Endothelial cell of umbilical vein (primary cell): ENCODE data around the gene PGP. TPM values are rescaled to one million over a fixed set of nuclear protein-coding genes. Genes with fewer than 3 reads are reported as not detected.

Experiments used
- BruUV-seq: library from RNA; stranded (reverse); fragments of 400-500 nt; replicated peaks from 2 replicates; lab custom pipeline; 2021; lab: Mats Ljungman, UMichigan
- CTCF ChIA-PET: fragments of 300-600, 350-600 bp; sonication (Branson Sonifier 250); formaldehyde crosslinking; loops from one replicate; lab custom pipeline; 2021; ENCODE audit warnings: antibody characterized with exemption, inconsistent platforms; lab: Charles Lee
- POLR2A ChIA-PET: fragments of 300-600, 350-600 bp; sonication (Branson Sonifier 250); formaldehyde crosslinking; loops from one replicate; lab custom pipeline; 2021; ENCODE audit warnings: antibody characterized with exemption, inconsistent platforms; lab: Charles Lee
- DNase-seq: peaks from one replicate; pipeline ENCODE4 v3.0.0-alpha.2; 2011; ENCODE audit warnings: low read depth, low spot score
- FAIRE-seq: peaks from 2 replicates; lab custom pipeline; 2011; peaks lifted over from hg19 to GRCh38; lab: Jason Lieb, UNC
- H2AFZ ChIP-seq: 2 replicates; pipeline ENCODE4 v1.6.0; 2012; ENCODE audit warnings: low read depth, low read length, control low read depth, inconsistent platforms
- H3K27ac ChIP-seq: 2 replicates; pipeline ENCODE4 v1.5.1; 2011; ENCODE audit warnings: low read depth, mild to moderate bottlenecking, control low read depth, low read length, moderate library complexity; ENCODE audit not compliant: insufficient read depth
- H3K27me3 ChIP-seq, 2 experiments: 2 replicates each; pipeline versions ENCODE4 v1.6.0 to v1.6.1; 2011; ENCODE audit warnings: low read length in 2 of 2, mixed read lengths in 1 of 2; ENCODE audit not compliant: control insufficient read depth in 2 of 2, insufficient read depth in 2 of 2
- H3K36me3 ChIP-seq, 2 experiments: 2 replicates in 1 of 2; 3 replicates in 1 of 2; pipeline ENCODE4 v1.5.1; 2011; ENCODE audit warnings: low read length in 2 of 2, mild to moderate bottlenecking in 1 of 2, moderate library complexity in 1 of 2; ENCODE audit not compliant: control insufficient read depth in 2 of 2, insufficient read depth in 2 of 2; ENCODE audit errors: extremely low read depth in 1 of 2
- H3K4me1 ChIP-seq: 3 replicates; pipeline ENCODE4 v1.5.1; 2011; ENCODE audit warnings: mild to moderate bottlenecking, low read length; ENCODE audit not compliant: control insufficient read depth, insufficient read depth; ENCODE audit errors: extremely low read depth
- H3K4me2 ChIP-seq: 2 replicates; pipeline ENCODE4 v1.6.1; 2011; ENCODE audit warnings: low read length, control low read depth, mixed read lengths; ENCODE audit not compliant: insufficient read depth
- H3K4me3 ChIP-seq, 3 experiments: fragments of 200-600 bp in 1 of 3; sonication (generic), shearing (Covaris generic) in 1 of 3; replicated peaks in 1 of 3; 2 replicates each; pipeline ENCODE4 v1.5.1; 2011 to 2016; ENCODE audit warnings: control low read depth in 3 of 3, low read length in 3 of 3, mild to moderate bottlenecking in 2 of 3, inconsistent platforms in 1 of 3, low read depth in 1 of 3, moderate library complexity in 1 of 3; ENCODE audit not compliant: insufficient read depth in 1 of 3
- H3K79me2 ChIP-seq: 2 replicates; pipeline ENCODE4 v1.6.0; 2012; ENCODE audit warnings: low read length, inconsistent platforms; ENCODE audit not compliant: control insufficient read depth, insufficient read depth
- H3K9ac ChIP-seq: replicated peaks from 2 replicates; pipeline ENCODE3; 2011; ENCODE audit warnings: low read length, control low read depth; ENCODE audit not compliant: insufficient read depth; ENCODE audit errors: extremely low read depth
- H3K9me1 ChIP-seq: replicated peaks from 3 replicates; pipeline ENCODE4 v1.6.0; 2011; ENCODE audit warnings: mild to moderate bottlenecking, low read length; ENCODE audit not compliant: control insufficient read depth, insufficient read depth; ENCODE audit errors: extremely low read depth
- H3K9me3 ChIP-seq: replicated peaks from 2 replicates; pipeline ENCODE4 v1.5.1; 2012; ENCODE audit warnings: low read length, inconsistent platforms; ENCODE audit not compliant: control insufficient read depth, insufficient read depth
- H4K20me1 ChIP-seq: replicated peaks from 2 replicates; pipeline ENCODE3; 2011; ENCODE audit warnings: mild to moderate bottlenecking, low read length; ENCODE audit not compliant: control insufficient read depth, insufficient read depth; ENCODE audit errors: extremely low read depth
- EZH2 ChIP-seq: IDR thresholded peaks from 2 replicates; pipeline ENCODE4 v1.6.1; 2012; ENCODE audit warnings: borderline replicate concordance, low read depth, mild to moderate bottlenecking, moderate library complexity, low read length, inconsistent platforms; ENCODE audit not compliant: severe bottlenecking
- GATA2 ChIP-seq: IDR thresholded peaks from 2 replicates; pipeline ENCODE4 v1.7.0; 2011; ENCODE audit warnings: low read depth, mild to moderate bottlenecking, moderate library complexity, mixed read lengths, low read length; ENCODE audit not compliant: insufficient read length, insufficient read depth
- MYC ChIP-seq: IDR thresholded peaks from one replicate; pipeline ENCODE4 v1.6.1; 2011; ENCODE audit warnings: mild to moderate bottlenecking, low read depth, low read length
- dilution Hi-C: fragments of 300-500 bp; cut with MboI; formaldehyde crosslinking; loops from one replicate; pipeline ENCODE4 v1.15.0; 2019; ENCODE audit warnings: low sequenced_read_pairs; ENCODE audit not compliant: extremely low pct_ligation_motif_present
- intact Hi-C: fragments of 100-400 bp; cut with micrococcal nuclease; formaldehyde crosslinking; loops from one replicate; pipeline ENCODE4 v1.10.0; 2022
- polyA plus RNA-seq, 4 experiments: library from polyadenylated mRNA; depleted of rRNA in 3 of 4; stranded (reverse) in 3 of 4; unstranded in 1 of 4; fragments of >200 nt; gene quantifications; 2 replicates each; pipeline versions ENCODE4 v1.2.1 to v1.2.3, GENCODE V29; 2011 to 2012; ENCODE audit warnings: missing spikeins in 1 of 4
- total RNA-seq: library from RNA; stranded (reverse); gene quantifications from 2 replicates; pipeline ENCODE4 v1.2.3, GENCODE V29; 2021
- TF ChIP-seq, protein P1 (sequence below), 2 donors: IDR thresholded peaks; 1 replicate in 1 of 2; 2 replicates in 1 of 2; pipeline ENCODE4 v1.5.1; 2011; ENCODE audit warnings: low read length in 2 of 2, mild to moderate bottlenecking in 2 of 2, moderate library complexity in 2 of 2, control low read depth in 1 of 2, inconsistent platforms in 1 of 2, low read depth in 1 of 2; ENCODE audit not compliant: insufficient read depth in 1 of 2; ENCODE audit errors: extremely low read depth in 1 of 2

PGP gene
- total and polyA plus RNA-seq, 2 donors (not counting 3 experiments of a cell fraction or from before 2014, with no cell fraction given) = 28.5 to 29.6 TPM

DNA sequence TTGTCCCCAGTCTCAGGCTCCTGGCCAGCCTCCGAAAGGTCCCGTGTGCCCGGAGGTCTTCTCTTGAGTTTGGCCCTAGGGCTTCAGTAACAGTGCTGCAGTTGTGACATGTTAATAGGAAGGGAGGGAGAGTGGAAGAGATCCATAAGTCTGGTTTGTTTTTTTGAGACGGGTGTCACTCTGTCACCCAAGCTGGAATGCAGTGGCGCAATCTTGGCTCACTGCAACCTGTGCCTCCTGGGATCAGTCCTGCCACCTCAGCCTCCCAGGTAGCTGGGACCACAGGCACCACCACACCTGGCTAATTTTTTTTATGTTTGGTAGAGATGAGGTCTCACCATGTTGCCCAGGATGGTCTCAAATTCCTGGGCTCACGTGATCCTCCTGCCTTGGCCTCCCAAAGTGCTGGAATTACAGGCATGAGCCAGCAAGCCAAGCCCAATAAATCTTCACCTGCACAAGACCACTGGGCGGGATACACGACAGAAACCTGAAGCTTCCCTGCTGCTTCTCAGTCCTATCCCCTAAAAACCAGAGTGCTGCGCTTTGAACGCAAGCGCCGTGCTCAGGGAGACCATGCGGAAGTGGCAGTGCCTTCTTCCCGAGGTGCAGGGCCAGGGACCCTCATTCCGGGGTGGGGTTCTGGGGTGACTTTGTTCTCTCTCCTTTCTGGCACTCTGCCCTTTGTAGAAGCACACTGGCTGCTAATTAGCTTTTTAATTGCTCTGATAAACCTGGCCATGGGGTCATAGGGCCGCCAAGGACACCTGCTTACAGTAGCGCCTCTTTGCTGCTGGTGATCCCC is 48.2 kb downstream of the PGP start:
- H3K27me3 ChIP-seq = no peaks in the 10 kb centered on the region
- no peak for TF ChIP-seq GATA2
- TF ChIP-seq MYC = no peak
- TF ChIP-seq, protein P1, sequence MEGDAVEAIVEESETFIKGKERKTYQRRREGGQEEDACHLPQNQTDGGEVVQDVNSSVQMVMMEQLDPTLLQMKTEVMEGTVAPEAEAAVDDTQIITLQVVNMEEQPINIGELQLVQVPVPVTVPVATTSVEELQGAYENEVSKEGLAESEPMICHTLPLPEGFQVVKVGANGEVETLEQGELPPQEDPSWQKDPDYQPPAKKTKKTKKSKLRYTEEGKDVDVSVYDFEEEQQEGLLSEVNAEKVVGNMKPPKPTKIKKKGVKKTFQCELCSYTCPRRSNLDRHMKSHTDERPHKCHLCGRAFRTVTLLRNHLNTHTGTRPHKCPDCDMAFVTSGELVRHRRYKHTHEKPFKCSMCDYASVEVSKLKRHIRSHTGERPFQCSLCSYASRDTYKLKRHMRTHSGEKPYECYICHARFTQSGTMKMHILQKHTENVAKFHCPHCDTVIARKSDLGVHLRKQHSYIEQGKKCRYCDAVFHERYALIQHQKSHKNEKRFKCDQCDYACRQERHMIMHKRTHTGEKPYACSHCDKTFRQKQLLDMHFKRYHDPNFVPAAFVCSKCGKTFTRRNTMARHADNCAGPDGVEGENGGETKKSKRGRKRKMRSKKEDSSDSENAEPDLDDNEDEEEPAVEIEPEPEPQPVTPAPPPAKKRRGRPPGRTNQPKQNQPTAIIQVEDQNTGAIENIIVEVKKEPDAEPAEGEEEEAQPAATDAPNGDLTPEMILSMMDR (IDR thresholded peaks at IDR 0.05; ENCODE audit: extremely low read depth in 1 of 2, insufficient read depth in 1 of 2, low read depth in 1 of 2, low read length in 2 of 2) = no peak
- no peak for TF ChIP-seq EZH2
- H3K27ac ChIP-seq = no peak overlapping the region
- dilution Hi-C loops = loop anchor here (25.0 kb wide), 1 partner anchor 129 kb away; the partner anchor contains the start of genes NHERF2, NTHL1 and TSC2
- no TSS peak for BruUV-seq
- H2AFZ ChIP-seq = no peak overlapping the region
- H3K9me3 ChIP-seq = no peaks in the 10 kb centered on the region
- no peaks in the 10 kb centered on the region for H3K9me1 ChIP-seq
- DNase-seq (no peak), FAIRE-seq (no peak)
- intact Hi-C loops = no loop called here
- no peak overlapping the region for H3K9ac ChIP-seq
- H3K4me3 ChIP-seq = no peak overlapping the region
- peaks cover 59% of the 10 kb centered on the region for H3K79me2 ChIP-seq
- H3K36me3 ChIP-seq = peaks cover 5 to 29% of the 10 kb centered on the region in 2 experiments
- H3K4me1 ChIP-seq = peaks cover 15% of the 10 kb centered on the region
- ChIA-PET POLR2A (interaction anchor here (2.9 kb wide), 1 partner anchor 11 kb away, joined by 15 read pairs; the partner anchor contains the start of gene TRAF7), CTCF (interaction anchor here (1.3 kb wide), 1 partner anchor 28 kb away, joined by 4 read pairs; no protein-coding TSS in a partner anchor)
- no peak overlapping the region for H3K4me2 ChIP-seq
- no peaks in the 10 kb centered on the region for H4K20me1 ChIP-seq
